Panc1 (cell line): ENCODE results near the gene NRDC. TPM values are rescaled to one million over a fixed set of nuclear protein-coding genes. Genes with fewer than 3 reads are reported as not detected.
A peak's percentile ranks its signal among the peaks of the same experiment; 100 is the strongest.

Experiments
- ATAC-seq: fragments of 200-7000 bp; cut with Tn5 transposase; 2 replicates; pipeline ENCODE4 v1.9.1; 2020; ENCODE audit warnings: mild to moderate bottlenecking, moderate library complexity
- BruUV-seq: library from RNA; stranded (reverse); fragments of 400-500 nt; replicated peaks from 2 replicates; lab custom pipeline; 2021; lab: Mats Ljungman, UMichigan
- CTCF ChIA-PET: fragments of 300-600 bp; sonication (Branson Sonifier 250); formaldehyde crosslinking; loops from one replicate; lab custom pipeline; 2022; ENCODE audit warnings: antibody characterized with exemption; lab: Charles Lee
- POLR2A ChIA-PET: fragments of 300-600 bp; sonication (Branson Sonifier 250); formaldehyde crosslinking; loops from one replicate; lab custom pipeline; 2022; ENCODE audit warnings: antibody characterized with exemption; lab: Charles Lee
- DNase-seq: peaks from one replicate; pipeline ENCODE4 v3.0.0-alpha.2; 2010; ENCODE audit warnings: low read depth, low spot score
- H3K27ac ChIP-seq: 2 replicates; pipeline ENCODE4 v1.5.1; 2011; ENCODE audit warnings: mild to moderate bottlenecking, low read length, inconsistent platforms
- H3K27me3 ChIP-seq: fragments of 200-500 bp; sonication (Bioruptor generic); 2 replicates; pipeline ENCODE4 v1.6.0; 2014; ENCODE audit warnings: low read length, inconsistent platforms; ENCODE audit not compliant: control insufficient read depth, insufficient read depth
- H3K36me3 ChIP-seq: fragments of 200-500 bp; sonication (Bioruptor generic); 2 replicates; pipeline ENCODE4 v1.5.1; 2014; ENCODE audit warnings: inconsistent platforms, mild to moderate bottlenecking, low read length, moderate library complexity; ENCODE audit not compliant: control insufficient read depth, insufficient read depth
- H3K4me1 ChIP-seq: 2 replicates; pipeline ENCODE4 v1.5.1; 2011; ENCODE audit warnings: inconsistent platforms, mild to moderate bottlenecking, low read length, moderate library complexity; ENCODE audit not compliant: control insufficient read depth, insufficient read depth
- H3K4me3 ChIP-seq, 2 experiments: 2 replicates each; pipeline ENCODE4 v1.5.1; 2011 to 2012; ENCODE audit warnings: low read depth in 2 of 2, low read length in 2 of 2, mild to moderate bottlenecking in 2 of 2, inconsistent platforms in 1 of 2, moderate library complexity in 1 of 2
- H3K9me3 ChIP-seq: fragments of 200-500 bp; sonication (Bioruptor generic); 2 replicates; pipeline ENCODE4 v1.5.1; 2014; ENCODE audit warnings: low read depth, mild to moderate bottlenecking, inconsistent platforms, low read length, moderate library complexity; ENCODE audit not compliant: control insufficient read depth, insufficient read depth
- POLR2AphosphoS5 ChIP-seq: IDR thresholded peaks from 2 replicates; pipeline ENCODE4 v1.6.1; 2012; ENCODE audit warnings: mild to moderate bottlenecking, low read depth, low read length, moderate library complexity
- SIN3A ChIP-seq: IDR thresholded peaks from 2 replicates; pipeline ENCODE4 v1.6.1; 2012; ENCODE audit warnings: low read depth, mild to moderate bottlenecking, low read length, moderate library complexity, borderline replicate concordance; ENCODE audit not compliant: insufficient read depth
- TCF7L2 ChIP-seq: IDR thresholded peaks from 2 replicates; pipeline ENCODE4 v1.6.1; 2011; ENCODE audit warnings: mild to moderate bottlenecking, low read depth, low read length, inconsistent platforms
- in situ Hi-C: cut with HindIII; loops from 2 replicates; pipeline ENCODE4 v1.10.0; 2016; ENCODE audit warnings: low sequenced_read_pairs, low pct_unique_long_range_greater_than_20kb
- intact Hi-C: fragments of 100-400 bp; cut with micrococcal nuclease; formaldehyde crosslinking; loops from one replicate; pipeline ENCODE4 v1.10.0; 2022; ENCODE audit not compliant: unreplicated experiment
- total RNA-seq: library from RNA; stranded (reverse); gene quantifications from one replicate; pipeline ENCODE4 v1.2.1, GENCODE V29; 2021; ENCODE audit not compliant: unreplicated experiment
- TF ChIP-seq, protein P1 (sequence below), 2 experiments: IDR thresholded peaks; 2 replicates each; pipeline ENCODE4 v1.6.1; 2011 to 2012; ENCODE audit warnings: low read depth in 2 of 2, control low read depth in 1 of 2, low read length in 1 of 2, mild to moderate bottlenecking in 1 of 2, moderate library complexity in 1 of 2; ENCODE audit not compliant: insufficient read depth in 1 of 2
- TF ChIP-seq, protein P2 (sequence below): fragments of 450-650 bp; IDR thresholded peaks from 2 replicates; pipeline ENCODE4 v1.5.1; 2017; ENCODE audit warnings: mild to moderate bottlenecking

Gene NRDC
- total RNA-seq, 1 experiment from 2014 or later = 180 TPM

DNA sequence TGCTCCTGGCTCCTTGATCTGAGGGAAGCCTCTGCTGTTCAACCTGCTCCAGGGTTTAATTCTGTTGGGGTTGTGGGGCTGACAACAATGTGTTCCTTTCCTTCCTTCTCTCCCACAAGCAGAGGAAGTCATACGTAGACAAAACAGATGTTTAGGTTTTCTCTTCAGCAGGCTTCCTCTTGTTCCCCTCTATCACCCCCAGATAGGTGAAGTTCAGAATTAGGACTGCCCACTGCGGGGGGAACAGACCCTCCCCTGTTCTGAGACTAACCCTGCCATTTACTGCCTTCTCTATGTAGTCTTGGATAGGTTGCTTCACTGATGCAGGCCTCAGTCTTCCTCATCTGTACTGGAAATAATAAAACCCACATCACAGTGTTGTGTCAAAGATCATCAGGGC, 30.0 kb upstream of the NRDC start:
- in situ Hi-C loops = no loop called here
- CTCF ChIA-PET = no interaction called here

DNA sequence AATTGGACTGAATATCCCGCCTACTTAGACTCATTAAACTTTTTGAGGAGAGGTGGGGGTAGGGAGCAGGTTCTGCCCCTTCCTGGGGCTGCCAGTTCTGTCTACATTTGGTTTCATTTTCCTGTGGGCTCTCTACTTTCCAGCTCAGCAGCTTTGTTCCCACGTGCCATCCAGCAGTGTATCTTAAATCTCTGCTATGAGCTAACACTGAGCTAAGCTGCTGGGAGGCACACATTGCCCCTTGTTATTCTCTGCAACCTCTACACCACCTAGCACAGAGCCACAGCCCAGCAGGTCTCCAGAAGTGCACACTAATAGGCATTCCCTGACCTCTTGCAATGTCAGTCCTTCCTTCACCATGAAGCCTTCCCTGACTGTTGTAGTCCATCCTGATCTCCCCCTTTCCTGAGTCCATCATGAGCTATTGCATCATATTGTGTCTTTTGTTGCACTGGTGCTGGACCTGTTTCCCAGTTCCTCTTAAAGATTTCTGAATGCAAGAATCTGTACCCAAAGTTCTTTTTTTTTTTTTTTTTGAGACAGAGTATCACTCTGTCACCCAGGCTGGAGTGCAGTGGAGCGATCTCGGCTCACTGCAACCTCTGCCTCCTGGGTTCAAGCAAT, 28.7 kb upstream of the NRDC start:
- POLR2A ChIA-PET = no interaction called here
- Histone ChIP-seq H3K27me3 (peaks cover 10% of the 10 kb centered on the region; the same call in 1 of the 2 replicates), H3K36me3 (no peaks in the 10 kb centered on the region), H3K4me1 (no peaks in the 10 kb centered on the region), H3K9me3 (no peaks in the 10 kb centered on the region), H3K27ac (no peak overlapping the region), H3K4me3 (no peak overlapping the region)
- in situ Hi-C loops = no loop called here
- CTCF ChIA-PET = no interaction called here
- ATAC-seq (0 out of 2 replicates have a peak, but pooled peaks have one; percentile 26), DNase-seq (no peak)
- no TSS peak for BruUV-seq
- intact Hi-C loops = no loop called here
- TF ChIP-seq, protein P1, sequence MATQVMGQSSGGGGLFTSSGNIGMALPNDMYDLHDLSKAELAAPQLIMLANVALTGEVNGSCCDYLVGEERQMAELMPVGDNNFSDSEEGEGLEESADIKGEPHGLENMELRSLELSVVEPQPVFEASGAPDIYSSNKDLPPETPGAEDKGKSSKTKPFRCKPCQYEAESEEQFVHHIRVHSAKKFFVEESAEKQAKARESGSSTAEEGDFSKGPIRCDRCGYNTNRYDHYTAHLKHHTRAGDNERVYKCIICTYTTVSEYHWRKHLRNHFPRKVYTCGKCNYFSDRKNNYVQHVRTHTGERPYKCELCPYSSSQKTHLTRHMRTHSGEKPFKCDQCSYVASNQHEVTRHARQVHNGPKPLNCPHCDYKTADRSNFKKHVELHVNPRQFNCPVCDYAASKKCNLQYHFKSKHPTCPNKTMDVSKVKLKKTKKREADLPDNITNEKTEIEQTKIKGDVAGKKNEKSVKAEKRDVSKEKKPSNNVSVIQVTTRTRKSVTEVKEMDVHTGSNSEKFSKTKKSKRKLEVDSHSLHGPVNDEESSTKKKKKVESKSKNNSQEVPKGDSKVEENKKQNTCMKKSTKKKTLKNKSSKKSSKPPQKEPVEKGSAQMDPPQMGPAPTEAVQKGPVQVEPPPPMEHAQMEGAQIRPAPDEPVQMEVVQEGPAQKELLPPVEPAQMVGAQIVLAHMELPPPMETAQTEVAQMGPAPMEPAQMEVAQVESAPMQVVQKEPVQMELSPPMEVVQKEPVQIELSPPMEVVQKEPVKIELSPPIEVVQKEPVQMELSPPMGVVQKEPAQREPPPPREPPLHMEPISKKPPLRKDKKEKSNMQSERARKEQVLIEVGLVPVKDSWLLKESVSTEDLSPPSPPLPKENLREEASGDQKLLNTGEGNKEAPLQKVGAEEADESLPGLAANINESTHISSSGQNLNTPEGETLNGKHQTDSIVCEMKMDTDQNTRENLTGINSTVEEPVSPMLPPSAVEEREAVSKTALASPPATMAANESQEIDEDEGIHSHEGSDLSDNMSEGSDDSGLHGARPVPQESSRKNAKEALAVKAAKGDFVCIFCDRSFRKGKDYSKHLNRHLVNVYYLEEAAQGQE (IDR thresholded peaks at IDR 0.05; ENCODE audit: insufficient read depth in 1 of 2, low read depth in 2 of 2, low read length in 1 of 2) = no peak
- TF ChIP-seq TCF7L2 (no peak), POLR2AphosphoS5 (no peak), SIN3A (no peak)
- TF ChIP-seq, protein P2, sequence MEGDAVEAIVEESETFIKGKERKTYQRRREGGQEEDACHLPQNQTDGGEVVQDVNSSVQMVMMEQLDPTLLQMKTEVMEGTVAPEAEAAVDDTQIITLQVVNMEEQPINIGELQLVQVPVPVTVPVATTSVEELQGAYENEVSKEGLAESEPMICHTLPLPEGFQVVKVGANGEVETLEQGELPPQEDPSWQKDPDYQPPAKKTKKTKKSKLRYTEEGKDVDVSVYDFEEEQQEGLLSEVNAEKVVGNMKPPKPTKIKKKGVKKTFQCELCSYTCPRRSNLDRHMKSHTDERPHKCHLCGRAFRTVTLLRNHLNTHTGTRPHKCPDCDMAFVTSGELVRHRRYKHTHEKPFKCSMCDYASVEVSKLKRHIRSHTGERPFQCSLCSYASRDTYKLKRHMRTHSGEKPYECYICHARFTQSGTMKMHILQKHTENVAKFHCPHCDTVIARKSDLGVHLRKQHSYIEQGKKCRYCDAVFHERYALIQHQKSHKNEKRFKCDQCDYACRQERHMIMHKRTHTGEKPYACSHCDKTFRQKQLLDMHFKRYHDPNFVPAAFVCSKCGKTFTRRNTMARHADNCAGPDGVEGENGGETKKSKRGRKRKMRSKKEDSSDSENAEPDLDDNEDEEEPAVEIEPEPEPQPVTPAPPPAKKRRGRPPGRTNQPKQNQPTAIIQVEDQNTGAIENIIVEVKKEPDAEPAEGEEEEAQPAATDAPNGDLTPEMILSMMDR = no peak

More for the DNA sequence above, 30.0 kb upstream of the NRDC start:
- Histone ChIP-seq H3K9me3 (no peaks in the 10 kb centered on the region), H3K27me3 (peaks cover 10% of the 10 kb centered on the region; the same call in 1 of the 2 replicates), H3K36me3 (no peaks in the 10 kb centered on the region), H3K4me3 (no peak overlapping the region), H3K4me1 (no peaks in the 10 kb centered on the region), H3K27ac (no peak overlapping the region)
- intact Hi-C loops = no loop called here
- no peak for ATAC-seq
- TF ChIP-seq POLR2AphosphoS5 = no peak
- BruUV-seq = no TSS peak
- DNase-seq = no peak
- POLR2A ChIA-PET = no interaction called here
